B cell (primary cell): ENCODE results near the gene DLK1. TPM values are rescaled to one million over a fixed set of nuclear protein-coding genes. Genes with fewer than 3 reads are reported as not detected.

Experiments used
- ATAC-seq: fragments of 200-7000 bp; cut with Tn5 transposase; one replicate; pipeline ENCODE4 v1.10.0; 2021; ENCODE audit warnings: low read depth, mild to moderate bottlenecking, moderate number of reproducible peaks, moderate library complexity
- CTCF ChIA-PET: fragments of 350-600 bp; sonication (Branson Sonifier 250); formaldehyde crosslinking; loops from one replicate; lab custom pipeline; 2021; ENCODE audit warnings: antibody characterized with exemption, inconsistent platforms; lab: Charles Lee
- POLR2A ChIA-PET: fragments of 350-600 bp; sonication (Branson Sonifier 250); formaldehyde crosslinking; loops from one replicate; lab custom pipeline; 2021; ENCODE audit warnings: antibody characterized with exemption; lab: Charles Lee
- DNase-seq: peaks from one replicate; pipeline ENCODE4 v3.0.0; 2013
- H2AFZ ChIP-seq: 2 replicates; pipeline ENCODE4 v1.6.1; 2012; ENCODE audit warnings: mild to moderate bottlenecking, low read depth, low read length; ENCODE audit not compliant: insufficient read depth, poor library complexity, severe bottlenecking
- H3K27ac ChIP-seq, 2 donors: 1 replicate in 1 of 2; 2 replicates in 1 of 2; pipeline ENCODE4 v1.5.1; 2012 to 2013; ENCODE audit warnings: low read length in 2 of 2, mild to moderate bottlenecking in 2 of 2, moderate library complexity in 1 of 2
- H3K27me3 ChIP-seq, 4 experiments: fragments of 200-600 bp in 1 of 4; sonication (generic) in 1 of 4; replicated peaks in 1 of 4; 1 replicate in 2 of 4; 2 replicates in 2 of 4; pipeline versions ENCODE4 v1.6.1 to v1.7.0; 2013 to 2016; ENCODE audit warnings: low read length in 3 of 4, mild to moderate bottlenecking in 2 of 4, mixed read lengths in 1 of 4, moderate library complexity in 1 of 4; ENCODE audit not compliant: insufficient read depth in 4 of 4, control insufficient read depth in 3 of 4; ENCODE audit errors: control extremely low read depth in 1 of 4
- H3K36me3 ChIP-seq, 2 experiments: replicated peaks in 1 of 2; 1 replicate in 1 of 2; 2 replicates in 1 of 2; pipeline versions ENCODE4 v1.6.1 to v1.7.1; 2013; ENCODE audit warnings: low read length in 1 of 2; ENCODE audit not compliant: insufficient read depth in 2 of 2, control insufficient read depth in 1 of 2; ENCODE audit errors: control extremely low read depth in 1 of 2, extremely low read depth in 1 of 2
- H3K4me1 ChIP-seq, 2 donors: fragments of 200-600 bp in 1 of 2; sonication (generic) in 1 of 2; 1 replicate in 1 of 2; 2 replicates in 1 of 2; pipeline versions ENCODE4 v1.5.1 to v1.6.1; 2013 to 2017; ENCODE audit warnings: low read length in 2 of 2; ENCODE audit not compliant: control insufficient read depth in 2 of 2, insufficient read depth in 2 of 2
- H3K4me2 ChIP-seq: replicated peaks from 2 replicates; pipeline ENCODE3; 2012; ENCODE audit warnings: mild to moderate bottlenecking, low read depth, low read length; ENCODE audit not compliant: poor library complexity, severe bottlenecking
- H3K4me3 ChIP-seq, 5 experiments: fragments of 200-600 bp in 1 of 5; sonication (generic) in 1 of 5; 1 replicate in 3 of 5; 2 replicates in 2 of 5; pipeline versions ENCODE4 v1.5.1 to v1.7.0; 2011 to 2016; ENCODE audit warnings: low read length in 4 of 5, mild to moderate bottlenecking in 4 of 5, low read depth in 2 of 5, control low read depth in 1 of 5, moderate library complexity in 1 of 5; ENCODE audit not compliant: insufficient read depth in 1 of 5; ENCODE audit errors: control extremely low read depth in 1 of 5, extremely low read depth in 1 of 5
- H3K79me2 ChIP-seq: fragments of 200-600 bp; sonication (generic); one replicate; pipeline ENCODE4 v1.6.0; 2016; ENCODE audit warnings: low read length; ENCODE audit not compliant: control insufficient read depth, insufficient read depth
- H3K9ac ChIP-seq: fragments of 200-600 bp; sonication (generic); 2 replicates; pipeline ENCODE4 v1.6.1; 2017; ENCODE audit warnings: mild to moderate bottlenecking, low read length, moderate library complexity
- H3K9me3 ChIP-seq, 3 donors: one replicate each; pipeline versions ENCODE4 v1.6.1 to v1.7.1; 2013; ENCODE audit warnings: low read length in 2 of 3; ENCODE audit not compliant: control insufficient read depth in 2 of 3, insufficient read depth in 1 of 3; ENCODE audit errors: control extremely low read depth in 1 of 3
- H4K20me1 ChIP-seq: 2 replicates; pipeline ENCODE4 v1.6.0; 2012; ENCODE audit warnings: mild to moderate bottlenecking, low read length; ENCODE audit not compliant: insufficient read depth, control insufficient read depth, poor library complexity, severe bottlenecking
- H3K27ac Mint-ChIP-seq: one replicate; pipeline ENCODE4 v1.8.0; 2021; ENCODE audit warnings: mixed read lengths
- H3K27me3 Mint-ChIP-seq: one replicate; pipeline ENCODE4 v1.8.0; 2021; ENCODE audit warnings: mixed read lengths
- H3K4me1 Mint-ChIP-seq: one replicate; pipeline ENCODE4 v1.8.0; 2021; ENCODE audit warnings: mixed read lengths
- H3K4me3 Mint-ChIP-seq: one replicate; pipeline ENCODE4 v1.8.0; 2021; ENCODE audit warnings: mixed read lengths
- H3K9me3 Mint-ChIP-seq: one replicate; pipeline ENCODE4 v1.8.0; 2022; ENCODE audit warnings: mixed read lengths; ENCODE audit not compliant: insufficient read depth
- EZH2 ChIP-seq: IDR thresholded peaks from 2 replicates; pipeline ENCODE4 v1.6.1; 2012; ENCODE audit warnings: borderline replicate concordance, low read depth, mild to moderate bottlenecking, moderate library complexity, low read length; ENCODE audit not compliant: insufficient read depth, poor library complexity, severe bottlenecking
- WGBS: methylation state at CpG from one replicate; pipeline ENCODE4 v1.1.5; 2013; ENCODE audit warnings: missing lambda C conversion rate; ENCODE audit not compliant: insufficient coverage; 5-methylcytosine and 5-hydroxymethylcytosine counted together
- intact Hi-C: fragments of 100-400 bp; cut with micrococcal nuclease; formaldehyde crosslinking; loops from one replicate; pipeline ENCODE4 v1.10.0; 2022
- polyA plus RNA-seq: library from polyadenylated mRNA; depleted of rRNA; stranded (reverse); fragments of >200 nt; gene quantifications from 2 replicates; pipeline ENCODE4 v1.2.3, GENCODE V29; 2012
- total RNA-seq, 2 donors: library from RNA; stranded (reverse); fragments of 120-200 nt in 1 of 2; gene quantifications; 1 replicate in 1 of 2; 2 replicates in 1 of 2; pipeline versions ENCODE4 v1.2.3 to v1.2.4, GENCODE V29; 2013 to 2022
- TF ChIP-seq, protein P1 (sequence below): fragments of 200-600 bp; IDR thresholded peaks from one replicate; pipeline ENCODE4 v1.8.0; 2022; ENCODE audit warnings: antibody characterized with exemption, mild to moderate bottlenecking

The DLK1 gene
- total and polyA plus RNA-seq, 2 donors (not counting 1 experiment from before 2014, with no cell fraction given) = not detected

DNA sequence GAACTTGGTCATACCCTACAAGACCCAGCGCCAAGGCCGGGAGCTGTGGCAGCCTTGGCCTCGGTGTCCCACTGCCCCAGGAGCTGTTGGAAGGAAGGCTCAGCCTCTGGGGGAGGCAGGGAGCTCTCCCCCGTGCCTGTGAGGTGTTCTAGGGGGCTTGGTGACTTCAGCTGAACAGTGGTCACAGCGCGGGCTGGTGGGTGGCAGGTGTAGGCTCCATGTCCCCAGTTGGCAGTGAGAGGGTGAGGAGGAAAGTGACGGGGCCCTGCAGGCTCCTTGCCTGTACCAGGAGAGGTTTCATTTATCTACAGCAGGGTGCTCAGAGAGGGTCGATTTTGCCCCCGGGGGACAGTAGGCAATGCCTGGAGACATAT lies 47.5 kb downstream of the DLK1 start:
- no peak overlapping the region for H3K27ac Mint-ChIP-seq
- no peaks in the 10 kb centered on the region for H3K27me3 ChIP-seq
- intact Hi-C loops = no loop called here
- no peaks in the 10 kb centered on the region for H3K9me3 Mint-ChIP-seq
- H3K79me2 ChIP-seq = no peaks in the 10 kb centered on the region
- no peak overlapping the region for H3K27ac ChIP-seq
- ChIA-PET CTCF (no interaction called here), POLR2A (no interaction called here)
- TF ChIP-seq EZH2 = no peak
- no peaks in the 10 kb centered on the region for H3K36me3 ChIP-seq
- no peaks in the 10 kb centered on the region for H3K27me3 Mint-ChIP-seq
- DNase-seq (no peak), ATAC-seq (no peak)
- no peak overlapping the region for H3K9ac ChIP-seq
- WGBS = 85% methylated on average over 6 of the region's 9 CpGs
- H3K4me1 ChIP-seq = no peaks in the 10 kb centered on the region
- H3K4me1 Mint-ChIP-seq = no peaks in the 10 kb centered on the region
- H3K4me2 ChIP-seq = no peak overlapping the region
- H3K4me3 ChIP-seq = no peak overlapping the region
- H4K20me1 ChIP-seq = no peaks in the 10 kb centered on the region
- H3K9me3 ChIP-seq = peaks cover 0 to 8% (median 0%) of the 10 kb centered on the region in 3 donors
- H2AFZ ChIP-seq = no peak overlapping the region
- H3K4me3 Mint-ChIP-seq = no peak overlapping the region

DNA sequence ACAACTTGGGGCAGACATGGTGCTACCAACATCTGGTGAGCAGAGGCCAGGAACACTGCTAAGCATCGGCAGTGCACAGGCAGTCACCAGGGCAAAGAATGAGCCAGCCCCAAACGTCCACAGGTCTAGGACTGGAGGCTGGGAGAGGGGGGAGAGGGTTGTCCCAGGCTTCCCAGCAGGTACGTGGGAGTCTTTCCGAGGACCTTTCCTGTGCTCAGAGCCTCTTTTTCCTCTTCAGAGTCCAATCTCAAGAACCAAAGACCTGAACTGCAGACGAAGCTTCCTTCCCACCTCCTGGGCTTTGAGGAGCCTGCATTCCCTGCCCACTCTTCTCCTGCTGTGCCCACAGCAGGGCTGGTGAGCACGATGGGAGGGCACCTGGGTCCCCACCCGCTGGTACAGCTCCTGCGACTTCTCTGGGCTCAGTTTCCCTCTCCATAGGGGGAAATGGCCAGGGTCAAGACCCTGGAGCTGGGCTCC lies 48.7 kb downstream of the DLK1 start:
- Histone ChIP-seq H3K4me2 (no peak overlapping the region), H3K9me3 (peaks cover 0 to 8% (median 0%) of the 10 kb centered on the region in 3 donors), H3K36me3 (no peaks in the 10 kb centered on the region), H2AFZ (no peak overlapping the region), H3K9ac (no peak overlapping the region), H4K20me1 (no peaks in the 10 kb centered on the region), H3K4me1 (no peaks in the 10 kb centered on the region), H3K79me2 (no peaks in the 10 kb centered on the region), H3K27me3 (no peaks in the 10 kb centered on the region), H3K4me3 (no peak overlapping the region), H3K27ac (no peak overlapping the region)
- ChIA-PET CTCF (no interaction called here), POLR2A (no interaction called here)
- Mint-ChIP-seq H3K27ac (no peak overlapping the region), H3K9me3 (no peaks in the 10 kb centered on the region), H3K4me3 (no peak overlapping the region), H3K27me3 (no peaks in the 10 kb centered on the region), H3K4me1 (no peaks in the 10 kb centered on the region)
- ATAC-seq (no peak), DNase-seq (no peak)
- WGBS = 86% methylated on average over 6 of the region's 8 CpGs
- no peak for TF ChIP-seq EZH2
- TF ChIP-seq, protein P1, sequence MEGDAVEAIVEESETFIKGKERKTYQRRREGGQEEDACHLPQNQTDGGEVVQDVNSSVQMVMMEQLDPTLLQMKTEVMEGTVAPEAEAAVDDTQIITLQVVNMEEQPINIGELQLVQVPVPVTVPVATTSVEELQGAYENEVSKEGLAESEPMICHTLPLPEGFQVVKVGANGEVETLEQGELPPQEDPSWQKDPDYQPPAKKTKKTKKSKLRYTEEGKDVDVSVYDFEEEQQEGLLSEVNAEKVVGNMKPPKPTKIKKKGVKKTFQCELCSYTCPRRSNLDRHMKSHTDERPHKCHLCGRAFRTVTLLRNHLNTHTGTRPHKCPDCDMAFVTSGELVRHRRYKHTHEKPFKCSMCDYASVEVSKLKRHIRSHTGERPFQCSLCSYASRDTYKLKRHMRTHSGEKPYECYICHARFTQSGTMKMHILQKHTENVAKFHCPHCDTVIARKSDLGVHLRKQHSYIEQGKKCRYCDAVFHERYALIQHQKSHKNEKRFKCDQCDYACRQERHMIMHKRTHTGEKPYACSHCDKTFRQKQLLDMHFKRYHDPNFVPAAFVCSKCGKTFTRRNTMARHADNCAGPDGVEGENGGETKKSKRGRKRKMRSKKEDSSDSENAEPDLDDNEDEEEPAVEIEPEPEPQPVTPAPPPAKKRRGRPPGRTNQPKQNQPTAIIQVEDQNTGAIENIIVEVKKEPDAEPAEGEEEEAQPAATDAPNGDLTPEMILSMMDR = no peak
- intact Hi-C loops = no loop called here
